Measurements from ENCODE around the gene NEUROG3.
"Not testable (repeated sequence)": the region's sequence is repeated elsewhere in the genome, so short reads cannot be mapped to it uniquely, and the experiment has no call there.

Gene NEUROG3

DNA sequence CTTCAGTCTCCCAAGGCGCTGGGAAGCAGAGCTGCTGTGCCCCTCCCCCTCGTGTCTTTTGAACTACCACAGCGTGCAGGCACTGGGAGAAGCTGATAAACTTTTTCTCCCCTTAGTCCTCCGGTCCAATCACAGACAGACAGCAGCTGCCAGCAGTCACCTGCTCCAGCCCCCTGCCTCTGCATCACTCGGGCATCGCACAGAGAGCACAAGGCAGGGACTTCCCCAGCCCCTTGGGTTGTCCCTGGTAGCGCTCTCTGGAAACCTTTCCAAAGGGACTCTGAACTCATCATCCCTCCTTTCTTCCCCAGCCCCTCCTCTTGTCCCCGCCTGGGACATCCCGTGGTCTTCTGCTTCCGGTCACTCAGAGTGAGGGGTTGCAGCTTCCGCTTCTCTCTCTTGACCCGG is 1.4 kb upstream of the NEUROG3 start:
- no peak overlapping the region for H3K4me3 ChIP-seq (ENCODE audit: low read length)

DNA sequence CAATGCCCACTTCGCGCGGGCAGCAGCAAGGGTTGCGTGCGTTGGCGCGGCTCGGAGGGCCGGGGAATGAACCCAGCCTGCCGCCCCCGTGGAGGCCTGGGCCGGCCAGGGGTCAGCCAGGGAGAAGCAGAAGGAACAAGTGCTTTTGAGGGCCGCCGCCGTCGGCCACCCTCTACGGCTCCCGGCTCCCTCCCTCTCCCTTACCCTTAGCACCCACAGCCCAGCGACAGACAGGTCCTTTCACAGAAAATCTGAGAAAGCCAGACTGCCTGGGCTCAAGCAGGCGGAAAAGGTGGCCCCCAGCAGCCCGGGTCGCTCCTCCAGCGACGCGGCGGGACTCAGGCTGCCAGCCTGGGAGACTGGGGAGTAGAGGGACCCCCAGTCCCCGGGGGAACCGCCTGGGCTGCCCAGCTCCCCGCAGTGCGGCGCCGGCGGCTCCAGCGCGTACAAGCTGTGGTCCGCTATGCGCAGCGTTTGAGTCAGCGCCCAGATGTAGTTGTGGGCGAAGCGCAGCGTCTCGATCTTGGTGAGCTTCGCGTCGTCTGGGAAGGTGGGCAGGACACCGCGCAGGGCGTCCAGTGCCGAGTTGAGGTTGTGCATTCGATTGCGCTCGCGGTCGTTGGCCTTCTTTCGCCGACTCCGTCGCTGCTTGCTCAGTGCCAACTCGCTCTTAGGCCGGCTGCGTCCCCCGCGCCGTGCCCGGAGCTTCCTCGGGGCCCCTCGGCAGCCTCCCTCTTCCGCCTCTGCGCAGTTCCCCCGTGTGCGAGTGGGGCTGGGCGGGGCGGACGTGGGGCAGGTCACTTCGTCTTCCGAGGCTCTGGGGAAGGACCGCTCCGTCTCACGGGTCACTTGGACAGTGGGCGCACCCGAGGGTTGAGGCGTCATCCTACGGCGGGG is 815 bp downstream of the NEUROG3 start:
- no peak for DNase-seq (ENCODE audit: low read depth, low spot score)
- no peak overlapping the region for H3K4me3 ChIP-seq (ENCODE audit: low read length)

More for the DNA sequence above, 1.4 kb upstream of the NEUROG3 start:
- no peak for DNase-seq (ENCODE audit: low read depth, low spot score)

DNA sequence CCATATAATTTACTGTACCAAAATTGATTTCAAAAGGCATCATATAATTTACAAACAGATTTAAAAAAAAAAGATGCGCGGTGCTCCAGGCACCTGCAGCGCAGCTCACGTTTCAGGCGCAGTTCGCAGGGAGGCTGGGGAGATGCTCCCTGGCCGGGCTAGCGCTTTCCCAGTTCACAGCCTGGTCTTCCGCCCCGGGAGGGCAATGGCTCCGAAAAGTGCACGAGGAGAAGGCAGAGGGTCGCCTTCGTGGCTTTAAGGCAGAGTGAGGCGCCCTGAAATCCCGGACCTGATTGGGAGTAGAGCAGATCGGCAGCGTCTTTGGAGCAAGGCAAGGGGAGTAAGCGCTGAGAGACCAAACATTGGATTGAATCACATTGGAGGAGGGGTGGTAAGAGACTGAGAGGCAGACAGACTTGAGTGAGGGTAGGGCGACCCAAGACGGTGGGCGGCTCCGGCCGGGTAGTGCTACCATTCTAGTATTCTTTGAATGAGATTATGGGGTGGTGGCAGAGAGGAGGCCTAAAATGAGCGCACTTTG is 1.5 kb downstream of the NEUROG3 start:
- no peak overlapping the region for H3K4me3 ChIP-seq (ENCODE audit: low read length)
- DNase-seq (ENCODE audit: low read depth, low spot score), result no peak

DNA sequence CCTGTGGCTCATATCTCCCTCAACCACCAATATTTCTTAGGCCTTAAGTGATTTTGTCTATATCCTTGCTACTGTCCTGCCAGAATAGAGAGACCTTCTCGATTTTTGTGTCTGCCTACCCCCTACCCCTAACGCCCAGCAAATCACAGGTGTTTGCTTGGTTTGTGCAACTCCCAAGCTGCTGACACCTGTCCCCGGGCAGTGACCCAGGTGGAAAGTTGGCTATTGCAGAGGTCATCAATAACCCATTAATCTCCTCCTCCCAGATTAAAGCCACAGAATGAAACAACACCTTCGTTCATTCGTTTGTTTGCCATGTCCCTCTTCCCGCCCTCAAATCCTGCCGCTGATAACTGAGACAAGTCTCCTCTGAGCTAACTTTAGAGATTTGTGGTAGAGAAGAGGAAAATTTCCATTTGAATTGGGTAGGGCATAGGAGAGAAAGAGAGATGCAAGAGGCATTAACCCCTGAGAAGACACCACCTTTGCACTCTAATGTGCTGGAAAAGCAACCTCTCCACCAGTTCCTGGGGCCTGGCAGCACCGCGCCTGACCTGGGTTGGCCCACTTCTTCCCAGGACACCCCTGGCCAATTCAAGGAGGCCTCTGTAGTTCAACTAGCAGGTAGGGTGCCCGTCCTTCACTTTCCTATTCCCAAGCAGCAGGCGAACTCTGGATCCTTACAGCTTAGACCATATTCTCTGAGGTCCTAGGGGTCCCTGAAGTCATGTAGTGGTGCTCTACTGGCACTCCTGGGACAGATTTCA is 3.0 kb downstream of the NEUROG3 start:
- no peak for DNase-seq (ENCODE audit: low read depth, low spot score)
- no peak overlapping the region for H3K4me3 ChIP-seq (ENCODE audit: low read length)

DNA sequence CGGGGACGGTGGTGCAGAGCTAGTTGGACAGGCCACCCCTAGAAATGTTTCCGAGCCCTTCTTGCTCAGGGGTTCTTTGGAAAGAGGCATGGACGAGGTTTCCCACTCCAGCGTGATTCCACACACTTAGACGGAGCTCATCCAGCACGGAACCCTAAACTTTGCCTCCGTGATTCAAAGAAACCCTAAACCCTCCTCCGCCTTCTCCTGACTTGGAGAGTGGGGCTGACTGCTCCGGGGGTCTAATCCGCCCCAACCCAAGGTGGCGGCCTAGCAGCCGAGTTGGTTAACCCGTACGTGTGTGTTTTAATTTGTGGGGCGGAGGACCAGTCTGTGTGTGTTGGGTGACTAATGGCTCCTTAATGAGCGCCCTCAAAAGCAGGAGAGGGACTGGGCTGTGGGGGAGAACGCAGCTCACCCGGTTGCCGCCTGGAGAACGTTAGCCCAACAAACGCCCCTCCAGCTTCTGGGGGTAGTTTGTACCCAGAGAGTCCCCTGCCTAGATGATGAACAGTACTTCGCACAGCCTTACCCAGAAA is 3.8 kb downstream of the NEUROG3 start:
- no peak for DNase-seq (ENCODE audit: low read depth, low spot score)
- H3K4me3 ChIP-seq (ENCODE audit: low read length), result no peak overlapping the region

DNA sequence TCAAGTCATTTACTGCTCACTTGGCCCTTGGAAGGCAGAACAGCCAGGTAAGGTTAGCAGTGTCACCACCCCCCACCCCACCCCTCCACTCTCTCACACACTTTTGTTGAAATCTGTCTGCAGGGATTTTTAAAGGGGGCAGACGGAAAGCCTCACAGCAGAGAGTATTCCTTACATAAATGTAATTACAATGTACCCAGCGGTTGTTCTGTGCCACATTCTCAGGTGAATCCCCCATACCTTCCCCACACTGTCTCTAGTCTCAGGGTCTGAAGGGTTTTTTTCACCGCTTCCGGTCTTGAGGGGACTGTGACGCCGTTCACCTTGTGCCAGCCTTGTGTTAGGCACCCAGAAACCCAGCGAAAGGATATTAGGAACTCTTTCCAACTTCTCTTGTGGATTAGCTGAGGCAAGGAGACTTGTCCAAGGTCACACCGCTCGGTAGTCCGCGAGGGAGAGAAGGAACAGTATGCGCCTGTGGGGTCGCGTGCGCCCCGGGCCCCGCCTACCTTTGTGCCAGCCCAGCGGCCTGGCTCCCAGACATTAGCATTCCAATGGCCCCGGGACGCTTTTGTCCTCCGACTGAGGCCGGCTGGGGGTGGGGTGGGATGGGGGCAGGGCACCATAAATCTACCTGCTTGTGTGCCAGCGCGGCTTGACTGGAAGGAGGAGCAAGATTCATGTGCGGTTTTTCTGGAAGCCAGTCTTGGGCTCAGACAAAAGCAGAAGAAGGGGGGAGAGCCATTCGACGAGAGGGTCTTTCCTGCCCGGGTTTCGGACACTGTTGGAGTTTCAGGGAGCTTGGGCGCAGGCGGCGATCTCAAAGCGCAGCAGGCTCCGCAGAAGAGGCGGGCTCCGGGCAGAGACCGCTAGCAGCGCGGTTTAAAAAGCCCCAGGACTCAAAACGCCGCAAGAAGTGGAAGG is 4.5 kb downstream of the NEUROG3 start:
- no peak for DNase-seq (ENCODE audit: low read depth, low spot score)
- H3K4me3 ChIP-seq (ENCODE audit: low read length), result no peak overlapping the region

DNA sequence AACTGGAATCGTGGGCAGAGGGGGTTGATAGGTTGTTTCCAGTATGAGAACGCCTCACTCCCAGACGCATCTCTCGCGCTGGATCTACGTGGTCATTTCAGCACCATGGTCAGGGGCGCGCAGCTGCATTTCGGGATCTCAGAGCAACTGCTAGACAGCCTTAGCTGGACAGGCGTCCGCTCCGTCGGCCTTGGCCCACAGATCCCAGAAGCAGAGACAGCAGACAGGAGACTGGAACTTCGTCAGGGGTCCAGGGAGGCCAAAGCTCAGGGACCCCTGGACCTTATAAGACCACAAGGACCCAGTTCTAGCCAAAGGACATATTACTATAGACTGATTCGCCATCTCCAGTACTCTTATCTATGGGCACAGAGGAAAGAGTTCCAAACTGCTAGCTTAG is 5.3 kb downstream of the NEUROG3 start:
- no peak for DNase-seq (ENCODE audit: low read depth, low spot score)
- H3K4me3 ChIP-seq (ENCODE audit: low read length), result no peak overlapping the region

DNA sequence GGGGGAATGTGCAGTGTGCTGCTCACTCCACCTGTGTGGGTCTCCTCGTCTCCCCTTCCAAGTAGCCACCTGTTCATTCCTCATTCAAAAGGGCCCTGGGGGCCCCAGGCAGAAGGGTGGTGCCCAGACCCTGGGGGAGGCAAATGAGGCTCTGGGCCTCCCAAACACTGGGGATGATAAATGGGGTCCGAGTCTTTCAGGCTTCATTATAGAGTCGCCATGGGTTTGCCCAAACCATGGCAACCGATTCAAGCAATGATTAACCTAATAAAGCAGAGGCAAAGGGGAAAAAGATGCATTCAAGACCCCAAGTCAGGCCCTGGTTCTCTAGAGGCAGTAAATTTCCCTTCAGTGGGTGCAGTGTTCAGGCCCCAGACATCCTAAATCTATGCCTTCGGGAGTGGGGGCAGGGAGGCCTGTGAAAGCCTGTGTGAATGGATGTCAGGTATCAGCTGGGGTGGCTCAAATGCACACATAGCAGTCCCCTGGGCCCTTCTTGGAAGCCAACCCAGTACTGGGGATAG is 10.4 kb downstream of the NEUROG3 start:
- H3K4me3 ChIP-seq (ENCODE audit: low read length), result no peak overlapping the region
- no peak for DNase-seq (ENCODE audit: low read depth, low spot score)

DNA sequence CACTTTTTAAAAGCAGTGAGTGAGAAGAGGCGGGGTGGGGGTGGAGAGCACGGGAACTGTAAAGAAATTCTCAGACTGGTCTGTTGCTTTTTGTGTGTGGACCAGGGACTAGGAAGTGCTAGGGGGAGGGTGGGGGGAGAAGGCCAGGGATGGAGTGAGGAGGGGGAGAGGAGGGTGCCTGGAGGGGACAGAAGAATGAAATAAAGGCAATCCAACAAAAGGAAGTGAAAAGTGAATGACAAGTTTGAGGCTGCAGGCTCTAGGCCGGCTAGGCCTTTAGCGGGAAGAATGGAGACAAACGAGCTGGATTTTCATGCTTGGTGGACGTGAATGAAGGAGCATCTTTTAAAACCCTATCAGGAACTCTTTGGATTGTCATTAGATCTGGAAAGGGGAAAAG is 13.7 kb downstream of the NEUROG3 start:
- H3K4me3 ChIP-seq (ENCODE audit: low read length), result no peak overlapping the region
- no peak for DNase-seq (ENCODE audit: low read depth, low spot score)

DNA sequence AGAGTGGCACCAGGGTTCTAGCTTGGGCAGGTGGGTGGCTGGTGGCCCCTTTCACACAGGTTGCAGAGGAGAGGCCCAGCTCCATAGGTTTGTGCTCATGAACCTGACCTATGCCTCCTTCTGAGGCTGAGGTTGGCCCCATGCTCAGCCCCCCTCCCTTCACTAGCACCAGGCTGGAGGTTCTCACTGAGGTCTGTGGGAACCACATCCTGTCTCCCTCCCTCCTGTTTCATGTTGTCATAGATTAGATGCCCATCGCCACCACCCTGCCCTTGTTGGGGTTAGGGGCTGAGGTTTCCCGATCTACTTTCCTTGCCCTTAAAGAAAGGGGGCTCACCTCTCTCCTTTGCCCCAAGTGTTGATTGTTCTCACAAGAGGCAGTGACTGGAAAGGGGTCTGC is 14.7 kb downstream of the NEUROG3 start:
- DNase-seq (ENCODE audit: low read depth, low spot score), result peak; percentile 72
- no peak overlapping the region for H3K4me3 ChIP-seq (ENCODE audit: low read length)

DNA sequence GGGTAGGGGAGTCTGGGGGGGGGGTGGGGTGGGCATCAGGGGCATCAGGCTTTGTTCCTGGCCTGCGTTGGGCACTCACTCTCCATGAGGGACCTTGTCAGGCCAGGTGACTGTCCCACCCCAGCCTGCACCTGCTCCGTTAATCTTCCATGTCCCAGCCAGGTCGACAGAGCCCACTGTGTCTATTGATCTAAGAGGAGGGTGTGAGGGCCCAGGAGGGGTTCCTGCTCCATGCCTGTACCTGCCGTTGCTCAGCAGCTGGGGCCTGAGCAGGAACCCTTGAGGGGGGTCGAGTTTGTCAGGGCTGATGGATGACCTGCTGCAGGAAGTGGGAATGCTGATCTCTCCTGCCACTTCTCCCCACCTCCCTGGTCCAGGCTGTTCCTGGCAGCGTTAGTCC is 18.6 kb downstream of the NEUROG3 start:
- H3K4me3 ChIP-seq (ENCODE audit: low read length), result no peak overlapping the region
- DNase-seq (ENCODE audit: low read depth, low spot score), result no peak

DNA sequence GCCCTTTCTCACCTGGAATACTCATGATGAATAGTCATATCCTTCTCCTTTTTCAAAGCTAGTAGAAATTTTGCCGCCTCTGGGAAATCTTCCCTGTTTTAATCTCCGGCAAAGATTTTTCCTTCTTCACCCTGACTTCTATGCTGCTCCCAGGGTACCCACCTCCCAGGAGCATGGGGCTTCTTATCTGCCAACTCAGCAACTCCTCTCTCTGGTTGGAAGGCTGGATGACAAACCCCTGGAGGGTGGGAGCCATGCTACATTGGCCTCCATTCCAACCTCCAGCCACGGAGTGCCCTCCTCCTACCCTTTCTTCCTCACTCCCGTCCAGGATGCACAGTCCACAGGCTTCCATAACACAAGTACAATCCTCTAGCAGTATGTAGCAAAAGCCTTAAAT is 19.9 kb downstream of the NEUROG3 start:
- no peak for DNase-seq (ENCODE audit: low read depth, low spot score)
- no peak overlapping the region for H3K4me3 ChIP-seq (ENCODE audit: low read length)

DNA sequence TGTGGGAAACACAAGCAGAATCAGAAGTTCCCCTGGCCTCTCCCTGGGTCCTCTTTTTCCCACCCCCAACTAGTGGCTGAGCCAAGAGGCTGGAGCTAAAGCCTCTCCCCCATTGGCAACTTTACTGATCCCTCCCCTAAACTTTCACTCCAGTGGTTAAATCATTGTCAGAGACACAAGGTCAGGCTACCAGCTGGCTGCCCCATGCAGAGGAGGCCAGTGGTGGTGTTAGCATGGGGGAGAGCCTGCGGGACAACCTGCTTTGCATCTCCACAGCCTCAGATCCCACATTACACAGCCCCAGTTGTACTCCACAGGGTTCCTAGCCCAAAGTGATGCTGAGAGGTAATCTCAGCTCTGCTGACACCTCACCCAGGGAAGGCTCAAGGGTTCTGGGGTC is 21.0 kb downstream of the NEUROG3 start:
- H3K4me3 ChIP-seq (ENCODE audit: low read length), result no peak overlapping the region
- DNase-seq (ENCODE audit: low read depth, low spot score), result no peak

DNA sequence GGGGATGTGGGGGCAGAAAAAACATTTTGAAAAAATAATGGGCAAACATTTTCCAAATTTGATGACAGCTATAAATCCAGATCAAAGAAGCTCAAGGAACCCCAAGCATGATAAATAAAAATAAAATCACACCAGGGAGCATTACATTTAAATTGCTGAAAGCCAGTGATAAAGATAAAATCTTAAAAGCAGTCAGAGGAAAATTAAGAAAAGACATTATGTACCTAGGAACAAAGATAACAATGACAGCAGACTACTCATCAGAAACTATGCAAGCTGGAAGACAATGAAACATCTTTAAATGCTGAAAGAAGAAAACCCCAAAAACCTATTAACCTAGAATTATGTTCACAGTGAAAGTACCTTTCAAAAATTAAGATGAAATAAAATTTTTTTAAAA is 23.3 kb downstream of the NEUROG3 start:
- no peak overlapping the region for H3K4me3 ChIP-seq (ENCODE audit: low read length)
- no peak for DNase-seq (ENCODE audit: low read depth, low spot score)

DNA sequence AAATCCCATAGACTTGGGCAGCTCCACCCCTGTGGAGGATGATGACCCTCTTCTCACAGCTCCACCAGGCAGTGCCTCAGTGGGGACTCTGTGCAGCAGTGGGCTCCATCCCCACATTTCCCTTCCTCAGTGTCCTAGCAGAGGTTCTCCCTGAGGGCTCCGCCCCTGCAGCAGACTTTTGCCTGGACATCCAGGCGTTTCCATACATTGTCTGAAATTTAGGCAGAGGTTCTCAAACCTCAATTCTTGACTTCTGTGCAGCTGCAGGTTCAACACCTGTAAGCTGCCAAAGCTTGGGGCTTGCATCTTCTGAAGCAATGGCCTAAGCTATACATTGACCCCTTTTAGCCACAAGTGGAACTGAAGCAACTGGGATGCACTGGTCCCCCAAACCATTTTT is 31.8 kb downstream of the NEUROG3 start:
- H3K4me3 ChIP-seq (ENCODE audit: low read length), result no peak overlapping the region
- DNase-seq (ENCODE audit: low read depth, low spot score), result no peak

DNA sequence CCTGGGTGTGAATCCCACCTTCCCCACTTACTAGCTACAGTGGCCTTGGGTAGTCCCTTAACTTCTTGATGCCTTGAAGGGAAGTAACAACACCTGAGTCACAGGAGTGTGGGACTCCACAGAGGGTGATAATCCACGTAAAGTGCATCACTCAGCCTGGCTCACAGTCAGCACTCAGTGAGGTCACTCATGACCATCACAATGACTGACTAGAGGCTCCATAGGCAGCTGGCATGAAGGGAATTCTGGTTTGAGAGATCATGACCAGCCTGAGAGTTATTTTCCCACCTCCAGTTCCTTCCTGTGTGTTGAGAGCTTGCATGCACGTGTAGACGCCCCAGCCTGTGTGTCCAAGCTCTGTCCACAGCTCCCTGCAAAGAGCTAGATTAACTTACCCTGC is 34.8 kb downstream of the NEUROG3 start:
- DNase-seq (ENCODE audit: low read depth, low spot score), result no peak
- H3K4me3 ChIP-seq (ENCODE audit: low read length), result no peak overlapping the region

DNA sequence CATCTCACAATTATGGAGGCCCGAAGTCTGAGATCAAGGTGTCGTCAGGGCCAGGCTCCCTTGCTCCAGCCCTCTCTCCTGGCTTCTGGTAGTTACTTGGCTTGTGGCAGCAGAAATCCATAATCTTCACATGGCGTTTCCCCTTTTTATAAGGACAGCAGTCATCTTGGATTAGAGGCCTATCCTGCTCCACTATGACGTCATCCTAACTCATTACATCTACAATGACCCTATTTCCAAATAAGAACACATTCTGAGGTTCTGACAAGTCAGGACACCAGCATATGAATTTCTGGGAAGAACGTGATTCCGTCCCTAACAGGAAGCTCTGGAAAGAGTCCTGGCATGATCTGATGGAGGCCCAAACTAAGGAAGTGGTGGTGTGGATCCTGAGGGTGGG is 35.8 kb downstream of the NEUROG3 start:
- no peak overlapping the region for H3K4me3 ChIP-seq (ENCODE audit: low read length)
- DNase-seq (ENCODE audit: low read depth, low spot score), result no peak

DNA sequence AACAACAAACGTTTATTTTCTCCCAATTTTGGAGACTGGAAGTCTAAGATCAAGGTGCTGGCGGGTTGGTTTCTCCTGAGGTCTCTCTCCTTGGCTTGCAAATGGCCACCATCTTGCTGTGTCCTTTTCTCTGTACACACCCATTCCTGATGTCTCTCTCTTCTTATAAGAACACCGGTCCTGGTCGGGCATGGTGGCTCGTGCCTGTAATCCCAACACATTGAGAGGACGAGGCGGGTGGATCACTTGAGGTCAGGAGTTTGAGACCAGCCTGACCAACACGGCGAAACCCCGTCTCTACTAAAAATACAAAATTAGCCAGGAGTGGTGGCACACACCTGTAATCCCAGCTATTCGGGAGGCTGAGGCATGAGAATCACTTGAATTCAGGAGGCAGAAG is 36.7 kb downstream of the NEUROG3 start:
- not testable (repeated sequence) for DNase-seq (ENCODE audit: low read depth, low spot score); H3K4me3 ChIP-seq (ENCODE audit: low read length)

DNA sequence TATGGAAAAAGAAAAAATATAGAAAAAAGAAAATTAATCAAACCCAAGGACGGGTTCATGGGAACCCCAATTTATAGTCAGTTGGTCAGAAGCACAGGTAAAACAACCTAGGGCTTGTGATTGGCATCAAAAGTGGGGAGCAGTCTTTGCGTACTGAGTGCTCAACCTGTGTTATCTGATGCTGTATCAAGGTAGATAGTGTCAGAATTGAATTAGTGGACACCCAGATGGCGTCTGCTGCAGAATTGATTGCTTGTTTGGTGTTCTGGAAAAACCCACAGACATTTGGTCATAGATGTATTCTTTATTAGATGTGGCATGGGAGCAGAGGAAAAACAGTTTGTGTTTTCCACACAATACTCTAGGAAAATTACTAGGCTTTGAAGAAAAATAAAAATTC is 39.6 kb downstream of the NEUROG3 start:
- no peak for DNase-seq (ENCODE audit: low read depth, low spot score)
- no peak overlapping the region for H3K4me3 ChIP-seq (ENCODE audit: low read length)
